Retina (tissue), 1 donor: ENCODE results near the gene ZBTB18.
"Not testable (repeated sequence)": the region's sequence is repeated elsewhere in the genome, so short reads cannot be mapped to it uniquely, and the experiment has no call there.

Experiments
- DNase-seq: peaks from one replicate; pipeline ENCODE4 v3.0.0-alpha.2; 2016

Gene ZBTB18

DNA sequence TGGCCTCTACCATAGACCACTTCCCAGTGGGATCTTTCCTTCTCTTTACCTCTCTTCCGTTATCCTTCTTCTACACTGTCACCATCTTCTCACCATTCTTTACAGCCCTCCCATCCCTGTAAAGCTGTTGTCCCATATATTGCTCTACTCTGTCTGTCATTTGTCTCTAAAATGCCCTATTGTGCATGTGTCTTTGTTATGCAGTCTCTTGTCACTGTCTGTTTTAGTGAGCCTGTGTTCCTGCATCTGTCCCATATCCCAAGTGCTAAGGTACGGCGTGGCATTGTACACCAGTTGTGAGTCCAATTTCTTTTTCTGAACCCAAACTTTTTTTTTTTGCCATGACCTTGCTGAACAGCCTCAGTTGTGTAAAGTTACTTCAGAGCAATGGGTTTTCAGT, 8.8 kb upstream of the ZBTB18 start:
- DNase-seq = no peak

DNA sequence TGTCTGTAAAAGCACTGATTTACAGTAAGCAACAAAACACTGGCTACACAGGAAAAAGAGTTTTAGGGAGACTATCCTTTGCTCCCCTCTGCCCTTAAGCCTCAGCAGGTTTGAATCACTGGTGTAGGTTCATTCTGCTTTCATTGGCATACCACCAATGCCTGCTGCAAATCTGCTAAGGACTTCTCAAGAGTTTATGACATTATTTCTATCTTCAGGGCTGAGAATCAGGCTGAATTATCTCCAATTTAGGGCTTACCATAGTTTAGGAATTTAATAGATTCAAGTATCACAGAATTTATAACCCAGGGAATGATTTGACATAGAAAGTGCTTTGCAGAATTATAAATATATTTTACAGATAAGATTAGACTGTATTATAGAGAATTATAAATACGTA, 6.7 kb upstream of the ZBTB18 start:
- no peak for DNase-seq

DNA sequence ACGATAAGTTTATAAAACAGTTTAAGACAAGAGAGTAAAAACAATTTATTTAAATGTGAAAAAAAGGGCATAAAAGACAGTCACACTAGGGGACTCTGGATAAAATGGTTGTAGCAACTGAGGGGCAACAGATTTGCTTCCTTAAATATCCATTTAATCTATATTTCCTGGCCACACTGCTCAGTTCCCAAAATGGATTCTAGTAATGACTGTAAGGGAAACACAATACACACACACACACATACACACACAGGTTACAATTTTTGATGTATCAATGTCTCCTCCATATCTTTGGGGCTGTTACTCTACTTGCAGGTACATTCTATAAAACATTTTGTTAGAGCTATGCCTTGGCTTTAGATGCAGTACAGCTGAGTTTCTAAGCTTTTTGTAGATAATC, 4.8 kb upstream of the ZBTB18 start:
- not testable (repeated sequence) for DNase-seq

DNA sequence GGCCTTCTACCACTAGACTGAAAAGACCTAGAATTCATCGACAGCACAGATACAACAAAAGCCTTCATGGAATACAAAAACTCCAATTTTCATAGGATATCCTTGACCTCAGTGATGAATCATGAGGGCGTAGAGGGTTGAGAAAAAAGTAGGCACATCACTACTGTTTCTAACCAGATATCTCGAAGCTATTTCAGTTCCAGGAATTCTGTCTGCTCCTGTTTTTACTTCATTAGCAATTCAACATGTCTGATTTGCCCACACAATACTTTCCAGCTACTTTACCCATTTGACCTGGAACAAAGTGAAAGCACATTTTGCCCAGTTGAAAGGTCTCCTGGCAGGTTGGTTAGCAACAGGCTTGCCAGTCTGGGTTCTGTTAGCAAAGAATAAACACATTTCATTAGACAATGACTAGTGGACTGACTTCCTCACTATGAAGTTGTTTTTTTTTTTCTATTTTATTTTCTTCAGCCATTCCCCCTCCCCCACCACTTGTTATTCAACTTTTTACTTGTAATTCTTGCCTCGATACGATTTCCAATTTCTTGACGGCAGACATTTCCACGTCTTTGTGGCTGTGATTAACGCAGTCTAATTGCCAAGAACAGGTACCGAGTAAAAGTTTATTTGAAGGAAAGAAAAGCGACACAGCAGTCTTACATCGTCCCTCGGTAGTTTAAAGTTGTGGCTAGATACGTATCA, 4.0 kb upstream of the ZBTB18 start:
- DNase-seq = peak; percentile 47

DNA sequence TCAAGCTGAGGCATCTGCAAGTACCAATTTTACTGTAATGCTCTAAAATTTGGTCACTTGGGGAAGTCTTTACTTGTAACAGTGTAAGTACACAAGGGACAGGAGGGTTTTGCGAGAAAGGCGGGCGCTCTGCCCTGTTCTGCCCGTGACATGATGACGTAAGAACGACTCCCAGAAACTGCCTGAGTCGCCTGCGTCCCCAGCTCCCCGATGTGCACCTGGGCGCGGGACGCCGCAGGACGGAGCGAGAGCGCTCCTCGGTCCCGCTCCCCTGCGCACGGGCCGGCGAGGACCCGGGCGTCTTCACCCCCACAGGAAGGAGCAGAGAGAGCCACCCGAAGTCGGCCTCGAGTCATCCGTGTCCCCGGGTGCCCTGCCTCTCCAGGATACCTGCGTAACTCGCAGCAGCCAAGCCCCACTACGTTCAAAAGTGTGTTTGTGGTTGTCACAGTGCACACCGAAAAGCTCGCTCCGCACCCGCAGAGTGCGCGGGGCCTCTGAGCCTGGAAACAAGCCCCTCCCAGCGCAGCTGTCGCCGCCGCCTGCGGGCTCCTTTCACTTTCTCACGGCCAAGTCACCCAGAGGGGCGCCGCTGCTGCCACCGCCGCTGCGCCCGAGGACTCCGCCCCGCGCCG, 3.3 kb upstream of the ZBTB18 start:
- DNase-seq = peak; percentile 96

DNA sequence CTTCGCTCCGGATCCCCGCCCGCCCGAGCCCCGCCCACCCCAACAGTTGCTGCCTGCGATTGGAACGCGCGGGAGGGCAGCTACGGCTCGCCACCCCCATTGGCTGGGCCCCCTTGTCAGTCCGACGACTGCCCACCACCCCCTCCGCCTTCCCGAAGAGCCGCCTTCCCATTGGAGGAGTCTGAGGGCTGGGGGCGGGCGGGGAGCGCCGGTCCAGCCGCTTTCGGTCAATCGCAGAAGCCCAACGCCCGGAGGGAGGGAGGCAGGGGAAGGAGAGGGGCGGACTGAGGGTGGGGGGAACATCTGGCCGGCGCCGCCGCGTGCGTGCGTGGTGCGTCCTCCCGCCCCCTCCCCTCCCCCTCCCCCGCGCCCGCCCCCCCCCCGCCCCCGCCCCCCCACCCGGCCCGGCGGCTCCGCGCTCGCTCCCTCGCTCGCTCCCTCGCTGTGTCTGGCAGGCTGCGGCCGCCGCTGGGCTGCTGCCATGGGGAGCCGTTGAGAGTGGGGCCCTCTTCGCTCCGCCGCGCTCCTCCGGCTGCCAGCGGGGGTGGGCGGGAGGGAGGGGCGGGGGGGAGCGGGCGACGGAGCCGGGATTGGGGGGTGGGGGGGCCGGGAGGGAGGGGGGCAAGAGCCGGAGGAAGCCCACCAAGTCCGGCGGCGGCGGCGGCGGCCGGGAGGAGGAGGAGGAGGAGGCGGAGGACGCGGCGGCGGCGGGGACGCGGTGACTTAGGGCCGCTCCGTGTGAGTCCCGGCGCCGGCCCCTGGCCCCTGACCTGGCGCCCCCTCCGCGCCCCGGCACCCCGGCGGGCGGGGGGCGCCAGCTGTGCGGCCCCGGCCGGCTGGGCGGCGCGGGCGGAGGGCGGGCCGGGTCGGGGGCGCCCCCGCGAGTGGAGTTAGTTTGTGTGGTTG, 2.6 kb upstream of the ZBTB18 start:
- DNase-seq = no peak

DNA sequence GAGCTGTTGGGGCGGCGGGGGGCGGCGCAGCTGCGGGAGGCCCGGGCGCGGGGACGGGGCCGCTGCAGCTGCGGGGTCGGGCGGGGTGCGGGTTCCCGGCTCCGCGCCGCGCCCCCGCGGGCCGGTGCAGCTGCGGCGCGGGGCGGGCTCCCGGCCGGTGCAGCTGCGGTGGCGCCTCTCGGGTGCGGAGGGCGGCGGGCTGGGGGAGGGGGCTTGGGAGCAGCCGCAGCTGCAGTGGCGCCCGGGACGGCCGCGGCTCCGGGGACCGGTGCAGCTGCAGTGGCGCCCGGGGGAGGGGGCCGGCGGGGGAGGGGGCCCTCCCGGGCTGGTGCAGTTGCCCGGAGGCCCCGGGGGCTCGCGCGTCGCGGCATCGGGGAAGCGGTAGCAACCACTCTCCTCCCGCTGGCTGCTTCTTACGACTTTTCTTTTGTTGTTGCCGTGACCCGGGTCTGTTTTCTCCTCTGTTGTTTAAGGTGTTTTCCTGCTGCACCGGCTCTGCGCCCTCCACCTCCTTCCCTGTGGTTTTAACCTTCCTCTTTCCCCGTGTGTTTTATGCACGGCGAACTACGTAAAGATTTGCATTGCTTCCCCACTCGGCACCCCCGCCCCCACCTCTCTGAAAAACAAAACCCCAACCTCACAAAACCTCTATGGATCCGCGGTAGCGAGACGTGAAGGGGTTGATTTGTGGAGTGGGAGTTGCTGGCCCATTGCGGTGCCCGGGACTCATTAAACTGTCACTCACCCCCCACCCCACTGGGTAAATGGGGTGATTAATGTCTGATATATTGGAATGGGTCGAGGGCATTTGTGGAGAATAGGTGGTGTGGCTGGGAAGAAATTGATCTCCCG, 1.7 kb upstream of the ZBTB18 start:
- peak; percentile 60 for DNase-seq

DNA sequence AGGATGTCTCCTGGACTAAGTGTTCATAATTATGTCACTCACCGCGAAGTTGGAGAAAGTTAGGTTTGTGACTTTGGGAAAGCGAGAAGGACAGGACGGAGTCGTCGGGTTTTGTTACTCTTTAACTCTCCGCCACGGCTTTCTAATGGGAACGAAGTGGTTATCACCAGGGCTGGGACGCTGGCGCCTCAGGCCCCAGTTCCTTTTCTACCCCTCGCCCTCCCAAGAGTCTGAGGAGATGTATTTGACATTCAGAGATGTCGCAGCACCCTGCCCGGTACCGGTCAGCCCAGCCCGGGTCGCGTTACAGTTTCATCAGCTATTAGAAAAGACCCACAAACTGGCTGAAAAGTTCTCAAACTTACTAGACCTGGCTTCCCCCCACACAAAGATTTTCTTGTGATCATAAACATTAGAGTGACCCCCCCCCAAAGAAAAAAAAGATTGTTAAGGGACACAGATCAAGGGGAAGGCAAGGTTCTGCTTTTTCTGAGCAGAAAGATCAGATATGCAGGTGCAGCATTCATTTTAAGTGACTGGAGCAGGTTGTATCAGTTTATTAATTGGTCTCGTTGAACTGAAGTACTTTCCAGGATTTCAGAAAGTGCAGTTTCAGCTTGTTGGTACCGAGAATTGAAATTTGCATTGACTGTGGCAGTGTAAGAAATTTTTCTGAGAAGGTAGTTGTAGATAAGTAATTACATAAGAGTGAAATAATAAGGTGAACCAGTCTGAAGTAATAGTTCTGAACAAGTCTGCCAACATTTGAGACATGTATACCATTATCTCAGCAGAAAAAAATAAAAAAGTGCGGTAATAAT, 859 bp upstream of the ZBTB18 start:
- DNase-seq = no peak

DNA sequence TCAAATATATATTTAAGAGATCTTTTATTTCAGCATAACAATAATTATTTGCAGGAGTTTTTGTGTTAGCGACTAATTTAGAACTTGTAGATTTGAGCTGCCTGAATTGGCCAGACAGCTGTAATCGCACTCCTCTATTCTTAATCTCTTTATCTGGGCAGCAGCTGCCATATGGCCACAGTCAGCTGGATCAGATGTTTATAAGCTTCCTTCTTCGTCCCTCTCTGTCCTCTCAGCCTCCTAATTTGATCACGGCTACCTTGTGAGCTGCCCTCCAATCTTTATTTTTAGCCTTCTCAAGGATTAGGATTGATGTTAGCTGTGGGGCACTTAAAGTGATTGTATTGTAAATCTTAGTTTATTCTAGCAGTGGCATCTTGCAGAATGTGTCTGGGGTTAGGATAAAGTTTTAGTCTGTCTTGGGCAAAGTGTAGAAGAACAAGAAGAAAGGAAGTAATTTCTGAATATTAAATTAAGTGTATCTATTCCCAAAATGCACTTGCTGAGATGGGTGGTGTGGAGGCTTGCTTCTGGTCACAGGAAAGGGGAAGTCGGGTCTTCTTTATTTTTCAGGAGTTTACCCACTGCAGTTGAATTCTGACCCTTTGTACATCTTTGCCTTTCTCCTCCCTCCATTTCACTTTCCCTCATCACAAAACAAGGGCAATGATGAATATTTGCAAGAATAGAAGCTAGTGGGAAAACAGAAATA, 1.1 kb downstream of the ZBTB18 start:
- peak; percentile 52 for DNase-seq

DNA sequence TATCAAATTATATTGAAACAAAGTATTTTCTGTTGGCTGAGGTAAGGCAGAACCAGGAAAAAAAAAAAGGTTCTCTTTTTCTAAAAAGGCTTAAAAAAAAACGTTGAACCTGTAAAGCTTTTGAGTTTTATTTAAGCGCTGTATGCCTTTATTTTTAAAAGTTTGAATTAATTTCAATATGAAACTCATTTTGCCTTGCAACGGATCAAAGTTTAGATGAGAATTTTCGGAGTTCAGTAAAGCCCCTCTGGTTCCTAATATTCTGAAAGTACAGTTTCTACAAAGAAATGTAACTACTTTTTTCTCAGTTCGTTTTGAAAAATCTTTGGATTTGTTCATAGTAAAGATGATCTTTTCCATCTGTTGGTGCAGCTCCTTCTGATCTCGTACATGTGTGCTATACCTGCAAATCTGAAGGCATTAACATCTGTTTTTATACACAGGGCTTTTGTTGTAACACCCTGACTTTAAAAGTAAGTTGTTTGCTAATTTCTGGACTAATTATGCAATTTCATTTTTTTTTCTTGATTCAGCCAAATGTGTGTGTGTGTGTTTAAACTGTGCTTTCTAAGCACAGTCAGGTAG, 1.7 kb downstream of the ZBTB18 start:
- no peak for DNase-seq

DNA sequence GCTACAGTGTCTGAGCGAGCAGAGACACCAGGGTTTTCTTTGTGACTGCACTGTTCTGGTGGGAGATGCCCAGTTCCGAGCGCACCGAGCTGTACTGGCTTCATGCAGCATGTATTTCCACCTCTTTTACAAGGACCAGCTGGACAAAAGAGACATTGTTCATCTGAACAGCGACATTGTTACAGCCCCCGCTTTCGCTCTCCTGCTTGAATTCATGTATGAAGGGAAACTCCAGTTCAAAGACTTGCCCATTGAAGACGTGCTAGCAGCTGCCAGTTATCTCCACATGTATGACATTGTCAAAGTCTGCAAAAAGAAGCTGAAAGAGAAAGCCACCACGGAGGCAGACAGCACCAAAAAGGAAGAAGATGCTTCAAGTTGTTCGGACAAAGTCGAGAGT, 2.7 kb downstream of the ZBTB18 start:
- DNase-seq = peak; percentile 79

DNA sequence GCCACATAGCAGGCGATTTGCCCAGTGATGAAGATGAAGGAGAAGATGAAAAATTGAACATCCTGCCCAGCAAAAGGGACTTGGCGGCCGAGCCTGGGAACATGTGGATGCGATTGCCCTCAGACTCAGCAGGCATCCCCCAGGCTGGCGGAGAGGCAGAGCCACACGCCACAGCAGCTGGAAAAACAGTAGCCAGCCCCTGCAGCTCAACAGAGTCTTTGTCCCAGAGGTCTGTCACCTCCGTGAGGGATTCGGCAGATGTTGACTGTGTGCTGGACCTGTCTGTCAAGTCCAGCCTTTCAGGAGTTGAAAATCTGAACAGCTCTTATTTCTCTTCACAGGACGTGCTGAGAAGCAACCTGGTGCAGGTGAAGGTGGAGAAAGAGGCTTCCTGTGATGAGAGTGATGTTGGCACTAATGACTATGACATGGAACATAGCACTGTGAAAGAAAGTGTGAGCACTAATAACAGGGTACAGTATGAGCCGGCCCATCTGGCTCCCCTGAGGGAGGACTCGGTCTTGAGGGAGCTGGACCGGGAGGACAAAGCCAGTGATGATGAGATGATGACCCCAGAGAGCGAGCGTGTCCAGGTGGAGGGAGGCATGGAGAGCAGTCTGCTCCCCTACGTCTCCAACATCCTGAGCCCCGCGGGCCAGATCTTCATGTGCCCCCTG, 3.3 kb downstream of the ZBTB18 start:
- peak; percentile 72 for DNase-seq

DNA sequence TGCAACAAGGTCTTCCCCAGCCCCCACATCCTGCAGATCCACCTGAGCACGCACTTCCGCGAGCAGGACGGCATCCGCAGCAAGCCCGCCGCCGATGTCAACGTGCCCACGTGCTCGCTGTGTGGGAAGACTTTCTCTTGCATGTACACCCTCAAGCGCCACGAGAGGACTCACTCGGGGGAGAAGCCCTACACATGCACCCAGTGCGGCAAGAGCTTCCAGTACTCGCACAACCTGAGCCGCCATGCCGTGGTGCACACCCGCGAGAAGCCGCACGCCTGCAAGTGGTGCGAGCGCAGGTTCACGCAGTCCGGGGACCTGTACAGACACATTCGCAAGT, 3.8 kb downstream of the ZBTB18 start:
- peak; percentile 46 for DNase-seq

DNA sequence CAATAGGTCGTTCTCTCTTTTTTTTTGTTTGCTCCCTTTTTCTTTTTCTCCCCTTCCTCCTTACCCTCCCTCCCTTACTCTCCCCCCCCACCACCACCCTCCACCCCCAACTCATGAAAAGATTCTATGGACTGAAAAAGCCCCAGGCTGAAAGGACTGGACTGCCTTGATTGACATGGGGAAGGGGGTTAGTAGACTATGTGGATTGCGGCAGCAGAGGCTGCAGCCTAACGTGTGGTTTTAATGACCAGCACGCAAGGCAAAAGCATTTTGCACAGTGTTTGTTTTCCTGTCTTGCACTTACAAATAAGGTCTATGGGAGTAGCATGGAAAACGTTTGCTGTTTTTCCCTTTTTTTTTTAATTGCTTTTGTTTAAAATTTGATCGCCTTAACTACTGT, 5.5 kb downstream of the ZBTB18 start:
- no peak for DNase-seq

DNA sequence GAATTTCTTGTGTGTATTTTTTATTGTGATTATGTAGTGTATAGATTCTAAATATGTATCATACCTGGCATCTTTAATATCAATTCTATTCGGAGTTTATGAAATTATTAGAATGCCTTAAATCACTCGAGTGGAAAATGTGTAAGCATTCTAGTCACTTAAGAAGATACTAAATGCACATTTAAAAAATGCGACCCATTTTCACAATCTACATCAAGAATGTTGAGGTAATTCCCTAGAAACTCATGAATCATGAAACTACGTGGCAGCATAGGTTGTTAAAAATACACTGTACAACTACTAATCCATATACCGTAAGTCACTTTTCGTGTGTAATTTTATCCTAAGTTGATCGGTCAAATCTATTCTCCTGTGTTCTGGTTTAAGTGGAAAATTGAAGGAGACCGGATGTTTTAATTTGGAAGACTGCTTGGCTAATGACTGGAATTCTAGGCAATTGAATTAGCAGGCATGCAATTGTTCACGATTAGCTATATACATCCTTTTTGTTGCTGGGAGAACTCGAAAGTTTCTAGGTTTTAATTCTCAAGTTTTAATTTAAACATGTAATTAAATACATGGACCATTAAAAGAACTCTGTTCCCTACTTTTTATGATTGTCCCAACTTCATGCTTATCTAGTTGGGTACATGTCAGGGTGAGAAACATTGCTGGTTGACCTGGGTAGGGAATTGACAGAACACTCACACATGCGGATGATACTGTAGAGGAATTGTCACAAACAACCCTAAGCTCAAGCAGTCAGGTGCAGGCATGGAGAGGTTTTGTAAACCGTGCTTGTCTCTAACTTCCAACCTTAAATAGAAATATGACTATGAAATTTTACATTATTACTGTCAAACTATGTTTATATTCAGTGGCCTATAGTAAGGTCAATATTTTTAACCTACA, 6.6 kb downstream of the ZBTB18 start:
- DNase-seq = no peak

DNA sequence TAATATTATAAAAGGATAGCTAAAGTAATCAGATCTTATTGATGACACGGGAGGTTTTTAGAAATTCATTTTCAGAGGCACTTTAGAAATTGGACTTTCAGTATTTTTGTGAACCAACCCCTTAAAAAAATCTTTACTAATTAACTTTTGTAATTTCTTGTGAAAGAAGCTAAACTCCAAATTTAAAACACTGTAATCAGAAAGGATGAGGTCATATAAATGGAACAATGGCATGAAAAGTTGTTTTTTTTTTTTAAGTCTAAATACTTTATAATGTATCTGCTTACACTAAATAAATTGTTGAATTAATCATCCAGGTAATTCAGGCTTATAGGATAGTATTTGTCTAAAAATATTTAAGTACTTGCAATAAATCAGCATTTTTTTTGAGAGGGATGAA, 9.0 kb downstream of the ZBTB18 start:
- DNase-seq = no peak

DNA sequence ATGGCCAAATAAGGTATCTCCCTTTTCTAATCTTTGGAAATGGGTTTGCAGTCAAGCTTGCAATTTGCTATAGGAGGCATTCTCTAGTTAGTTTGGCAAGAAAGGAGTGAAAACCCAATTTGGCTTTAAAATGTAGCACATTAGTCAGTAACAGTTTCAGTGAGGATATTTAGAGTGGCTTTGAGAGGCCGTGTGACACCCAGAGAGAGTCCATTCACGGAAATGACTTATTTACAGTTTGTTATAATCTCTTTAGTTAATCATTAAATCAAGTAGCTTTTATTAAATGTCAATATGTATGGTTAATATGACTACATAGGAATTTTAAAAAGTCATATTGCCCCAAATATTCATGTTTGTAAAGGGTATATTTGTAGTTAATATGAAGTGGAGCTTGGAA, 9.6 kb downstream of the ZBTB18 start:
- no peak for DNase-seq

DNA sequence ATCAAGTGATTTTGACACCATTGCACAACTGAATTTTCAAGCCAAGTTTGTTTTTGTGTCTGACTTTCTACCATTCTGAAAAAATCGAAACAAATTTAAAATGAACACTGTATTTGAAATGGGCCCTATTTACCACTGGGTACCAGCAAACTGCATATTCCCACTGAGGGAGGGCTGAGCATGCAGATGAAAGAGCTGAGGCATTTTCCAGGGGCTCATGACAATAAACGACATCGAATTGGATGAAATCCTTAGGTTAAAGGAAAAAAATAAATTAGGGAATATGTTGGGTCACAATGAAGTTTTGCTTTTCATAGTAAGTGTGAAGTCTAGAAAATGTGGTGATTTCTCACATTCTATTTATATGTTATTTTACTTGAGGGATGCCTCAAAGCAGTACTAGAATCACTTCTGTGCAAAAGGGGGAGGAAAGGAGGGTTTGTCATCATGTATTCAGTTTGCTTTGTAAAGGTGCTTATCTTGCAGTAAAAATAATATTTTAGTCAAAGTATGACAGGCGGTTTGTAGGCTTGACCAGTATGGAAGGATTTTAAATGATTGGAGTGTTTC, 11.2 kb downstream of the ZBTB18 start:
- DNase-seq = no peak

DNA sequence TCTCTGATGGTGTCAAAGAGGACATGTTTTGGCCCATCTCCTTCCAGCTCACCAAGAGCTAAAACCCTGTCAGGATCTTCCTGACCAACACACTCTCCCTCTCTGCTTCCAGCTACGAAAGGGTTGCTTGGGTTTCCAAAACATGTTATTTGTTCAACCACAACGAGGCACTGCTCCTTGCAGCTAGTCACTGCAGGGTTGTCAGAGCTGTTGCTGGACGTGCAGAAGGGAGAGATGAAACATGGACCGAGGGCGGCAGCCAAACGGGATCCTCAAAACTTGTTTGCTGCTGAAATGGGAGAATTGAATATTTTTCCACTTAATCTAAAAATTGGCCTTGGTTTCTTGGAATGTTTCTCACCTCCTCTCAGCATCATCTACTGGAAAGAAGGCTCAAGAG, 12.4 kb downstream of the ZBTB18 start:
- DNase-seq = no peak
